ELR (cell line): Measurements from ENCODE around the gene OLFML2B.
A peak's percentile ranks its signal among the peaks of the same experiment; 100 is the strongest.
"Not testable (repeated sequence)": the region's sequence is repeated elsewhere in the genome, so short reads cannot be mapped to it uniquely, and the experiment has no call there.

Source experiments
- DNase-seq: peaks from one replicate; pipeline ENCODE4 v3.0.0-alpha.2; 2015; ENCODE audit warnings: low read depth

The OLFML2B gene

GRCh38 chr1:162035241-162035640, 11.6 kb upstream of the OLFML2B start:
- DNase-seq: peak; percentile 57

GRCh38 chr1:162033428-162033827, 9.8 kb upstream of the OLFML2B start:
- no peak for DNase-seq

- no peak for DNase-seq
These were observed 7.2 kb upstream of the OLFML2B start for GRCh38 chr1:162030759-162031280.

GRCh38 chr1:162029157-162029556, 5.5 kb upstream of the OLFML2B start:
- no peak for DNase-seq

- DNase-seq: no peak
These were observed 5.1 kb upstream of the OLFML2B start for GRCh38 chr1:162028726-162029125.

- DNase-seq: peak; percentile 26
These were observed 3.2 kb upstream of the OLFML2B start for GRCh38 chr1:162026881-162027280.

GRCh38 chr1:162025541-162025940, 1.9 kb upstream of the OLFML2B start:
- no peak for DNase-seq

- no peak for DNase-seq
These were observed 505 bp downstream of the OLFML2B start for GRCh38 chr1:162023181-162023546.

GRCh38 chr1:162022626-162023025, 1.0 kb downstream of the OLFML2B start:
- DNase-seq: no peak

GRCh38 chr1:162021124-162021523, 2.5 kb downstream of the OLFML2B start:
- DNase-seq: no peak

GRCh38 chr1:162020150-162020549, 3.5 kb downstream of the OLFML2B start:
- DNase-seq: no peak

- DNase-seq: no peak
These were observed 4.2 kb downstream of the OLFML2B start for GRCh38 chr1:162019446-162019845.

- DNase-seq: peak; percentile 54
These were observed 4.7 kb downstream of the OLFML2B start for GRCh38 chr1:162019006-162019405.

- no peak for DNase-seq
These were observed 5.3 kb downstream of the OLFML2B start for GRCh38 chr1:162018418-162018817.

- DNase-seq: not testable (repeated sequence)
These were observed 5.9 kb downstream of the OLFML2B start for GRCh38 chr1:162017791-162018190.

- DNase-seq: peak; percentile 56
These were observed 7.0 kb downstream of the OLFML2B start for GRCh38 chr1:162016631-162017030.

- DNase-seq: no peak
These were observed 8.5 kb downstream of the OLFML2B start for GRCh38 chr1:162015196-162015595.

- DNase-seq: no peak
These were observed 9.5 kb downstream of the OLFML2B start for GRCh38 chr1:162014202-162014601.

GRCh38 chr1:162013289-162013688, 10.4 kb downstream of the OLFML2B start:
- DNase-seq: no peak

- no peak for DNase-seq
These were observed 12.2 kb downstream of the OLFML2B start for GRCh38 chr1:162011337-162012012.

- no peak for DNase-seq
These were observed 13.5 kb downstream of the OLFML2B start for GRCh38 chr1:162010175-162010506.

- DNase-seq: no peak
These were observed 14.0 kb downstream of the OLFML2B start for GRCh38 chr1:162009501-162010174.

- no peak for DNase-seq
These were observed 14.9 kb downstream of the OLFML2B start for GRCh38 chr1:162008799-162009198.

GRCh38 chr1:162007466-162007865, 16.2 kb downstream of the OLFML2B start:
- peak; percentile 18 for DNase-seq
